ENCODE data around the gene ZMYM3. TPM values are rescaled to one million over a fixed set of nuclear protein-coding genes. Genes with fewer than 3 reads are reported as not detected.
A peak's percentile ranks its signal among the peaks of the same experiment; 100 is the strongest.

Gene ZMYM3
- total and polyA plus RNA-seq, 9 of the 15 experiments (the other 6 are each of a cell fraction or from before 2014, with no cell fraction given): 4.3 to 36.3 (median 16.8) TPM

DNA sequence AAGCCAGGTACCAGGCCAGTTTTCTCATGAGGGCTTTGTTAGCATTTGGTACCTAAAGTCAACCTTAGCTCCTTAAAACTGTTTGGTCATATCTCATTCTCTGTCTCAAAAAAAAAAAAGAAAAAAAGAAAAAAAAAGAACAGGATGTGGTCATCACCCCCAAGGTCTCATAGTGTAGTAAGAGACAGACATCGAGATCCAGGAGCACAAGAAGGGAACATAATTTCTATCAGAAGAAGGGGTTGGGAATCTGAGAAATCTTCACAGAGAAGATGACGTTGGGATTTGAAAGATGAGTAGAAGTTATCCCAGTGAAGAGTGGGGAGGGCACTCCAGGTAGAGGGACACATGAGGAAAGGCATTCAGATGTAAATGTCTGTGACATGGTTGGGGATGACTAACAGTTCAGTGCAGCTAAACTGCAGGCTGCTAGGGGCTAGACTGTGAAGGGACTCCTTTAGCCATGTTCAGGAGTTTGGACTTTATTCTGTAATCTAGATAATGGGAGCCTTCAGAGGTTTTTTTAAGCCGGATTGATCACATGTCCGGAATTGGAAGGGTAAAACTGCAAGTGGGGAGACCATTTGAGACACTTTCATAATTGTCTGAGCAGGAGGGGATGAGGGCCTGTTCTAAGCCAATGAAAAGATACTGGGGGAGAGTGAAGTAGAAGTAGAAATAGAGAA, 57.8 kb downstream of the ZMYM3 start:
- Histone ChIP-seq H3K79me2 (ENCODE audit: control insufficient read depth, insufficient read depth, low read length) (no peaks in the 10 kb centered on the region), H3K9me3 (replicated peaks; ENCODE audit: control insufficient read depth, insufficient read depth, low read depth, low read length) (no peaks in the 10 kb centered on the region), H4K20me1 (replicated peaks; ENCODE audit: control insufficient read depth, insufficient read depth, low read length) (no peaks in the 10 kb centered on the region), H3K9ac (ENCODE audit: insufficient read depth in 1 of 2, low read depth in 2 of 2, low read length in 2 of 2) (no peak overlapping the region), H2AFZ (ENCODE audit: low read depth, low read length) (peak overlapping the region; percentile 9; the same call in 1 of the 2 replicates), H3K36me3 (ENCODE audit: control insufficient read depth, insufficient read depth, low read length) (no peaks in the 10 kb centered on the region), H3K27me3 (ENCODE audit: control insufficient read depth in 2 of 2, insufficient read depth in 2 of 2, low read length in 2 of 2) (no peaks in the 10 kb centered on the region; a peak in 1 of 5 replicates), H3K27ac (ENCODE audit: extremely low read depth, low read depth, low read length) (no peak overlapping the region), H3K4me2 (ENCODE audit: insufficient read depth, low read length) (no peak overlapping the region), H3K4me1 (replicated peaks in 1 of 2; ENCODE audit: control insufficient read depth in 2 of 2, insufficient read depth in 2 of 2, low read length in 2 of 2) (no peaks in the 10 kb centered on the region; a peak in 1 of 5 replicates), H3K4me3 (no peak overlapping the region), H3K9me1 (ENCODE audit: control insufficient read depth, insufficient read depth, low read length) (no peaks in the 10 kb centered on the region)
- ChIA-PET POLR2A (no interaction called here), CTCF (ENCODE audit: low intra/inter-chr PET ratio) (no interaction called here)
- ATAC-seq (0 out of 3 replicates have a peak, but pooled peaks have one; percentile 28), DNase-seq (ENCODE audit: extremely low read depth in 1 of 4, low spot score in 3 of 4) (no peak), FAIRE-seq (no peak)
- in situ Hi-C loops (cut with MboI): no loop called here
- intact Hi-C loops (cut with micrococcal nuclease): no loop called here
- 8% methylated on average over 4 of the region's 4 CpGs for WGBS (ENCODE audit: insufficient coverage, low coverage, missing lambda C conversion rate)
- TF ChIP-seq GABPA (tag; conservative IDR thresholded peaks at IDR 0.05; ENCODE audit: low read depth) (0 out of 2 replicates have a peak, but pooled peaks have one; percentile 15), FOXP1 (CRISPR knock-in tag; IDR thresholded peaks at IDR 0.05) (no peak), ZNF696 (CRISPR knock-in tag; conservative IDR thresholded peaks at IDR 0.05) (no peak), RCOR1 (IDR thresholded peaks at IDR 0.05; ENCODE audit: borderline replicate concordance in 1 of 2, low read depth in 2 of 2, low read length in 2 of 2) (no peak)
- TF ChIP-seq, protein P1, sequence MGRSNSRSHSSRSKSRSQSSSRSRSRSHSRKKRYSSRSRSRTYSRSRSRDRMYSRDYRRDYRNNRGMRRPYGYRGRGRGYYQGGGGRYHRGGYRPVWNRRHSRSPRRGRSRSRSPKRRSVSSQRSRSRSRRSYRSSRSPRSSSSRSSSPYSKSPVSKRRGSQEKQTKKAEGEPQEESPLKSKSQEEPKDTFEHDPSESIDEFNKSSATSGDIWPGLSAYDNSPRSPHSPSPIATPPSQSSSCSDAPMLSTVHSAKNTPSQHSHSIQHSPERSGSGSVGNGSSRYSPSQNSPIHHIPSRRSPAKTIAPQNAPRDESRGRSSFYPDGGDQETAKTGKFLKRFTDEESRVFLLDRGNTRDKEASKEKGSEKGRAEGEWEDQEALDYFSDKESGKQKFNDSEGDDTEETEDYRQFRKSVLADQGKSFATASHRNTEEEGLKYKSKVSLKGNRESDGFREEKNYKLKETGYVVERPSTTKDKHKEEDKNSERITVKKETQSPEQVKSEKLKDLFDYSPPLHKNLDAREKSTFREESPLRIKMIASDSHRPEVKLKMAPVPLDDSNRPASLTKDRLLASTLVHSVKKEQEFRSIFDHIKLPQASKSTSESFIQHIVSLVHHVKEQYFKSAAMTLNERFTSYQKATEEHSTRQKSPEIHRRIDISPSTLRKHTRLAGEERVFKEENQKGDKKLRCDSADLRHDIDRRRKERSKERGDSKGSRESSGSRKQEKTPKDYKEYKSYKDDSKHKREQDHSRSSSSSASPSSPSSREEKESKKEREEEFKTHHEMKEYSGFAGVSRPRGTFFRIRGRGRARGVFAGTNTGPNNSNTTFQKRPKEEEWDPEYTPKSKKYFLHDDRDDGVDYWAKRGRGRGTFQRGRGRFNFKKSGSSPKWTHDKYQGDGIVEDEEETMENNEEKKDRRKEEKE (IDR thresholded peaks at IDR 0.05; ENCODE audit: borderline replicate concordance in 1 of 2, control insufficient read depth in 1 of 2, low read depth in 2 of 2, low read length in 1 of 2): no peak
- BruUV-seq (replicated peaks): no TSS peak

Measured in K562 (cell line).